Activated CD4-positive, alpha-beta T cell treated with anti-CD3 and anti-CD28 coated beads, Interleukin-2, Interleukin-6, amounts not matched to agents 100 ng/mL and 50 ng/mL, durations not matched to agents 16 hours and 8 hours (primary cell): ENCODE data around the gene NOL9.
"Not testable (repeated sequence)": the region's sequence is repeated elsewhere in the genome, so short reads cannot be mapped to it uniquely, and the experiment has no call there.

Experiments used
- DNase-seq: peaks from one replicate; pipeline ENCODE4 v3.0.0-alpha.2; 2020

NOL9 gene

DNA sequence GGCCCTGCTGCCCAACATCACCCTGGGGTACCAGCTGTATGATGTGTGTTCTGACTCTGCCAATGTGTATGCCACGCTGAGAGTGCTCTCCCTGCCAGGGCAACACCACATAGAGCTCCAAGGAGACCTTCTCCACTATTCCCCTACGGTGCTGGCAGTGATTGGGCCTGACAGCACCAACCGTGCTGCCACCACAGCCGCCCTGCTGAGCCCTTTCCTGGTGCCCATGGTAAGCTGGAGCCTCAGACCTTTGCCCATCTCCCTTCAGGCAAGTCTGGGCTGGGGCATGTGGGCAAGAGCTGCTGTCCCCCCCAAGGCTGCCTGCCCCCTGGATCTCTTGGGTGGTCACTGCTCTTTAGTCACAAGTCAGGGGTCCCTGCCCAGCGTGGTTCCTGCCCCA lies 16.7 kb upstream of the NOL9 start:
- DNase-seq = no peak

DNA sequence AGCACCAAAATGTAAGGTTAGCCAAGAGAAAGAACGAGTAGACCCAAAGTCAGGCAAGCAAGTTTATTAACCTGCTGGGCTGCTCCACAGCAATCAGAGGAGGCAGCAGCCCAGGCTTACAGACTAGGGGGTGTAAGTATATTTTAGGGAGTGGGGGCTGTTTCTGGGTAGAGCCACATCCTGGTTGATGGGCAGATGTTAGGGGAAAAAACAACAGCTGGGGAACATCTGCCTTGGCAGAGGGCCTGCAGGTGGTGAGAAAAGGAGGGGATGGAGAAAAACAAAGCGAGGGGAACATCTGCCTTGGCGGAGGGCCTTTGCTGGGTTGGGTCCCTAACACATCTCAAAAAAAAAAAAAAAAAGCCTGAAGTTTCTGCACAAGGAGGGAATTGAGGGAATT lies 15.8 kb upstream of the NOL9 start:
- no peak for DNase-seq

DNA sequence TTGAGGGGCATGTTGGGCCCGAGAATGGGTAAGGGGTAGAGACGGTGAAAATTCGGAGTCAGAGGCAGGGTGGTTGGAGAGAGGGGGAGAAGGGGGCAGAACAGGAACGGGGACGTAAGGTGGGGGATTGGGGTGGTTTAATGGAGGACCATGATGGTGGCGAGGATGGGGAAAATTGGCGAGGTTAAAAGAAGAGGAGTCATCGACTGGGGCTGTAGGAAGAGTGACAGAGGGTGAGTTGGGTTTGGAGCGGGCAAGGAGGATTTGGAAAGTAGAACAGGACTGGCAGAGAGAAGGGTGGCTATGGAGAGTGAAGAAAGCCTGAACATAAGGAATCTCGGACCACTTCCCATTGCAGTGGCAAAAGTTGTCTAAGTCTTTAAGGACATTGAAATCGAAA lies 14.7 kb upstream of the NOL9 start:
- no peak for DNase-seq

DNA sequence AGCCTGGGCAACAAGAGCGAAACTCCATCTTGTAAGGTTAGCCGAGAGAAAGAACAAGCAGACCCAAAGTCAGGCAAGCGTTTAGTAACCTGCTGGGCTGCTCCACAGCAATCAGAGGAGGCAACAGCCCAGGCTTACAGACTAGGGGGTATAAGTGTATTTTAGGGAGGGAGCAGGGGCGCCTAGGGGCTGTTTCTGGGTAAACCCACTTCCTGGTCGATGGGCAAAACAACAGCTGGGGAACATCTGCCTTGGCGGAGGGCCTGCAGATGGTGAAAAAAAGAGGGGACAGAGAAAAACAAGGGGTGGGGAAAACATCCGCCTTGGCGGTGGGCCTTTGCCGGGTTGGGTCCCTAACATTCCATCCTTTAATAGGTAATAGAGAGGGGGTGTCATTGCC lies 6.0 kb upstream of the NOL9 start:
- no peak for DNase-seq

DNA sequence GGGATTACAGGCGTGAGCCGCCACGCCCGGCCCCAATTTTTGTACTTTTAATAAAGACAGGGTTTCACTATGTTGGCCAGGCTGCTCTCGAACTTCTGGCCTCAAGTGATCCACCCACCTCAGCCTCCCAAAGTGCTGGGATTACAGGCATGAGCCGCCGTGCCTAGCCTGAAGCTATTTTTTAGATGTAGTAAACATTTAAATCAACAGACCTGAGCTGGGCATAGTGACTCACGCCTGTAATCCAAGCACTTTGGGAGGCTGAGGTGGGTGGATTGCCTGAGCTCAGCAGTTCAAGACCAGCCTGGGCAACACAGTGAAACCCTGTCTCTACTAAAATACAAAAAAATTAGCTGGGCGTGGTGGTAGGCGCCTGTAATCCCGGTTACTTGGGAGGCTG lies 4.8 kb upstream of the NOL9 start:
- DNase-seq = not testable (repeated sequence)

DNA sequence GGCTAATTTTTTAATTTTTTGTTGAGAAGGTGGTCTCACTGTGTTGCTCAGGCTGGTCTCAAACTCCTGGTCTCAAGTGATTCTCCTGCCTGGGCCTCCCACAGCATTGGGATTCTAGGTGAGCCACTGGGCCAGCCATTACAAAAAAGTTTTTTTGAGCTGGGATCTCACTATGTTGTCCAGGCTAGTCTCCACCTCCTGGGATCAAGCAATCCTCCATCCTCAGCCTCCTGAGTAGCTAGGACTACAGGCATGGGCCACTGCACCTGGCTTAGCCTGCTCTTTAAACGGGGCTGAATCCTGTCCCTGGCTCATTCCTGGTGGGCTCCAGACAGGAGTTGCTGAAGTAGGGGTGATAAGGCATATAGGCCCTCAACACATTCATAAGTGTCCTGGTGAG lies 3.3 kb upstream of the NOL9 start:
- no peak for DNase-seq

DNA sequence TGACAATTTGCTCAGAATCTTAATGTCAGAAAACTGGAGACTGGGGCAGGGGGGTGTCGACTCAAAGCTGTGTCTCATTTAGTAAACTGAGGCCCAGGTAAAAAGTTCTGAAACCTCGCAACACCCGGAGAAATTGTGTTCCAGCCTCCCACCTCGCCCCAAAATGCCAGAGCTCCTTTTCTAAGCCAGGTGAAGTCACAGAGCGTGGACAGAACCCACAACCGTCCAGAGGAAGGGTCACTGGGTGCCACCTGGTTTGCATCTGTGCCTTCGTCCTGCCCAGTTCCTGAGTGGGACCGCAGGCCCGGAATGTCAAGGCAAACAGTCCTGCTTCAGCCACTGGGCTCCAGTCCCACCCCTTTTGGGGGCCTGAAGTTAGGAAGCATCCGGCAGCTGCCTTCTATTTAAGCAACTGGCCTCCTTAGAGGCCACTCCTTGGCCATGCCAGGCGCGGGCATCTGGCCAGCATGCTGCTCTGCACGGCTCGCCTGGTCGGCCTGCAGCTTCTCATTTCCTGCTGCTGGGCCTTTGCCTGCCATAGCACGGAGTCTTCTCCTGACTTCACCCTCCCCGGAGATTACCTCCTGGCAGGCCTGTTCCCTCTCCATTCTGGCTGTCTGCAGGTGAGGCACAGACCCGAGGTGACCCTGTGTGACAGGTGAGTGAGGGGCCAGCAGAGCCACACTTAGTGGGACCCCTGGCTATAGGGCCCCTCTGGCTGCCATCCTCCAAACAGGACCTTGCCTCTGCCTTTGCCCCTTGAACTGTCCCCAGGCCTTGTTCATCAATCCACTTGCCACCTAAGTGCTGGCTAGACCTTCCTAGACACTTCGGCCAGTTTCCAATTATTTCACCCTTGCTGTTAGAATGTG lies 830 bp upstream of the NOL9 start, which contains the start of gene TAS1R1:
TSS of gene TAS1R1 (plus strand) at position 401 of the 872 bp plus-strand sequence. CDS start at position 468, 67 bp downstream.
- no peak for DNase-seq

DNA sequence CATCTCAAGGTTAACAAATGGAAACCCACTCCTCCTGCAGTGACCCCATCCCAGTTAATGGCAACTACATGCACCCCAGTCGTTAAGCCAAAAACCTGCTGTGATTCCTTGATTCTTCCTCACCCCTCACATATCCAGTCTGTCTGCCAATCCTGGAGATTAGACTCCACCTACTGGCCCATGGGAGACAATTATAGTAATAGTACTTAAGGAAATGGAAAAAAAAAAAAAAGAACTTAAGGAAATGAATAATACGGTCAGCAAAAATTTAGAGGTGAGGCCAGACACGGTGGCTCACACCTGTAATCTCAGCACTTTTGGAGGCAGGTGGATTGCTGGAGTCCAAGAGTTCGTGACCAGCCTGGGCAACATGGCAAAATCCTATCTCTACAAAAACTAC lies 7.0 kb downstream of the NOL9 start:
- DNase-seq = no peak

DNA sequence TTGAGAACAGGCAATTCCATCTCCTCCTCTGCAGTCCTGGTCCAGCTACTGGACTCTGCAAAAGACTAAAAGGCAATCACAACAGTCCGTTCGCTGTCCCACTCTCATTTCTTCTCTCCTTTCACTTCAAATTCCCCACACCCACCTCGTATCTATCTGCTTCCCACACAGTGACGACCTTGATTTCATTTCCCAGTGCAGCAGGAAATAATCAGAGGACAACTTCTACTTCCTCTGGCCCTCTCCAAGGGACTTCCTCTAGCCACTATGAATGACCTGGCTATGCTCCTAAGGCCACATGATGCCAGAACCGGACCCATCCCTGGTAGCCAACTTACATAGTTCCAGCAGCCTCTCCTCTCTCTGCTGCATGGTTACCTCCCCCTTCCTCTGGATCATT lies 8.0 kb downstream of the NOL9 start:
- no peak for DNase-seq

DNA sequence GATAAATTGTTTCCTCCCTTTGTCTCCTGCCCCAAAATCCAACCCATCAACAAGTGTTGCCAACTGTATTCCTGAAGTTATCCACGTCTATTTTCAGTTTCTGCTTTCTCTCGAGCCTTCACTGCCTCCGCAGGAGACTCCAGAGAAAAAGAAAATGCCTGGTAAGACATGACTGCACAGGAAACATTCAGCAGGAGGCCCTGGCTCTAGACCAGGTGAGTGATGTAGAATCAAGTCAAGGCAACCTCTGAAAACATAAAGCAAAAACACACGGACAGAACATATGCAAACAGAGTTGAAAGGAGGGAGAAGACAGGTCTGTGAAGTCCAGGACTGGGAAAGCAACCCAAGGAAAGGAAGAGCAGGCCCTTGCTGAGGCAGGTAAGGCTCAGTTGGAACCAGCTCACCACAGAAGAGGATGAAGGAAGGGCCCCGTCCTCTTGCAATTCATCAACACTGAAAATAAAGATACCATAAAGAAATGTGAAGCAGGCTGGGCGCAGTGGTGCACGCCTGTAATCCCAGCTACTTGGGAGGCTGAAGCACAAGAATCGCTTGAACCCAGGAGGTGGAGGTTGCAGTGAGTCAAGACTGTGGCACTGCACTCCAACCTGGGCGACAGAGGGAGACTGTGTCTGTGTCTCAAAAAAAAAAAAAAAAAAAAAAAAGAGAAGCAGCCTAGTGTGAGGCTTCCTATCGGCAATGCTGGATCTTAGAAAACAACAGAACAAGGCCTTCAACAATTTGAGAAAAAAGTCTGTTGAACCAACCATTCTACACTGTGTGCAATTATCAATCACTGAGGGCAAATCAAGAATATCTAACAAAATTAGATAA lies 8.8 kb downstream of the NOL9 start:
- DNase-seq = no peak

DNA sequence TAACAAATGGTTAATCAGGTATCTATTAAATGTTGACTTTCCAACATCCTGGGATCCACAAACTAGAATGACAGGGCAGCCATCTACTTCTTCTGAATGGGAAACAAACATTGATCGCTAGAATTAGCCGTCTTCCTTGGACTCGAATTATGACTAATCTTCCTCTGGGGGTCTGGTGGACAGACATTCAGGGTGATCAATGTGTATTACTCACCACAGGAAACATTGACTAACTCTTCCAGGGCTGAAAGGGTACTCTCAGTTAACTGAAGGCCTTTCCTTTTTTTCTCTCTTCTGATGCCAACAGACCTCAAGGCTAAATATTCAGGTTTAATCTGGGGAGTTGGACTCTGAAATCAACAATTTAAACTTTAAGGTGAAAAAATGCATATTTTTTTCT lies 9.5 kb downstream of the NOL9 start:
- peak; percentile 51 for DNase-seq

DNA sequence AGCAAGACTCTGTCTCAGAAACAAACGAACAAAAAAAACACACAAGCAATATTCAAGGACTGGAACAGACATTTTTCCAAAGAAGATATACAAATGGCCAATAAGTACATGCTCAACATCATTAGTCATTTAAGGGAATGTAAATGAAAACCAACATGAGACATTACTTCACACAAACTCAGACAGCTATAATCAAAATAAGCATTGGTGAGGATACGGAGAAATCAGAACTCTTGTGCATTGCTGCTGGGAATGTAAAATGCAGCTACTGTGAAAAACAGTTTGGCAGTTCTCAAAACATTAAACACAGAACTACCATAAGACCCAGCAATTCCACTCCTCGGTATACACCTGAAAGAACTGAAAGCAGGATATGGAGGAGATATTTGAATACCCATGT lies 15.4 kb downstream of the NOL9 start:
- no peak for DNase-seq

DNA sequence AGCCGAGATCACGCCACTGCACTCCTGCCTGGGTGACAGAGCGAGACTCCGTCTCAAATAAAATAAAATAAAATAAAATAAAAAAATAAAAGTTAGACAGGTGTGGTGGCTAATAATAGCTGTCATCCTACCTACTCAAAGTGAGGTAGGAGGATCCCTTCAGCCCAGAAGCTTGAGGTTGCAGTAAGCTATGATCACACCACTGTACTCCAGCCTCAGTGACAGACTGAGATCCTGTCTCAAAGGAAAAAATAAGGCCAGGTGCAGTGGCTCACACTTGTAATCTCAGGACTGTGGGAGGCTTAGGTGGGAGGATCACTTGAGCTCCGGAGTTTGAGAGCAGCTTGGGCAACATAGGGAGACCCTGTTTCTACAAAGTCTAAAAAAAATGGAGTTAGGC lies 18.0 kb downstream of the NOL9 start:
- DNase-seq = no peak

DNA sequence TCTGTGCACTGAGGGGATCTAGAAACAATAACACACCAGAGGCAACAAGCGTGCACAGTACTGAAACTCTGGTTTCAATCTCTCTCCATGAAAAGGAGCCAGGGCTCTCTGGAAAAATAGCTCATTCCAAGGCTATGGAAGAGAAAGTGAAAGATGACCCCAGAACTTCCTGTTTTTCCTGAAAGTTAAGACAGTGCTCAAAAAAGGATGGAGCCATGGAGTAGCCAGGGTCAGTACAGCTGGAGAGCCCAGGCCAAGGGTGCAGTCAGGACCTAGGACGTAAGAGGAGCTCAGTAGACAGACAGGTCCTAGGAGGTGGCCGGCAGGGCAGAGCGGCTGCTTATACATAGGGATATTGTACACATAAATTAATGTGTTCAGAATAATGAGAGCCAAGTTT lies 19.1 kb downstream of the NOL9 start:
- DNase-seq = no peak

DNA sequence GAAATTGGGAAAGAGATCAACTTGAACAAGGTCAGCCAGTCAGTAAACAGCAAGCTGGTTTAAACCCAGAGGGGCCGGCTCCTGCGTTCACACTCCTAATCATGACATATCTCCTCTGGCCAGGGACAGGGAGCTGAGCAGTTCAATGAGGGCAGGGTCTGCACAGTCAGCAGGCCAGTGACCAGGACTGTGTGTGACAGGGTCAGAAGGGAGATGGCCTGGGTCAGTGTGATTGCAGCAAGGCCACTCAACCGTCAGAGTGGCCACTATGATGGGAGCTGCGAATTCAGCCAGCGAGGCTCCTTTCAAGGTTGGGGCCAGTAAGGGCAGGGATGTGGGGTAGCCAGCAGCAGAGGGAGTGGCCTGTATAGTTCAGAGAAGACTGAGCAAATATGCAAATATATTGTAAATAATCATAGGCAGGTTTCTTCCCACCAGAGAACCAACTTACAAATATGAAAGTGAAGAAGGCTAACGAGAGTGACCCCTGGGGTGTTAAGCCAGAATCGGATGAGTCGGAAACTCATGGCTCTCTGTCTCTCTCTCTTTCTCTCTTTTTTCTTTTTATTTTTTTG lies 20.0 kb downstream of the NOL9 start:
- no peak for DNase-seq

DNA sequence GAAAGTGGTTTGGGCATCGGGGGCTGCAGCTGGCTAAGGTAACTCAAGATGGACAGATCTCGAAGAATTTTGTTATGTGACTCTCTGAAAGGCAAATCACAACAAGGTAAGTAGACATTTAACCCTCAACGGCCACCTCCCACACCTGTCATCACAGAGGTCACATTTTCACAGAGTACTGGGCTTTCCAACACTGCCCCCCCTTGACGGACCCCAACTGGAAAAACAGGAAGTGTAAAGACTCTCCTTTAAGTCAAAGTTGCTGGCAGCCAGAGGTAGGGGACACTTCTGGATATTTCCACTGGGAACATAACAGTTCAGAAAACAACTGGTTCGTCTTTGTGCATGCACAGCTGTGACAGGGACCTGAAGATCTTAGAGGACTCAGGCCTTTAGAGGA lies 22.3 kb downstream of the NOL9 start:
- DNase-seq = no peak

DNA sequence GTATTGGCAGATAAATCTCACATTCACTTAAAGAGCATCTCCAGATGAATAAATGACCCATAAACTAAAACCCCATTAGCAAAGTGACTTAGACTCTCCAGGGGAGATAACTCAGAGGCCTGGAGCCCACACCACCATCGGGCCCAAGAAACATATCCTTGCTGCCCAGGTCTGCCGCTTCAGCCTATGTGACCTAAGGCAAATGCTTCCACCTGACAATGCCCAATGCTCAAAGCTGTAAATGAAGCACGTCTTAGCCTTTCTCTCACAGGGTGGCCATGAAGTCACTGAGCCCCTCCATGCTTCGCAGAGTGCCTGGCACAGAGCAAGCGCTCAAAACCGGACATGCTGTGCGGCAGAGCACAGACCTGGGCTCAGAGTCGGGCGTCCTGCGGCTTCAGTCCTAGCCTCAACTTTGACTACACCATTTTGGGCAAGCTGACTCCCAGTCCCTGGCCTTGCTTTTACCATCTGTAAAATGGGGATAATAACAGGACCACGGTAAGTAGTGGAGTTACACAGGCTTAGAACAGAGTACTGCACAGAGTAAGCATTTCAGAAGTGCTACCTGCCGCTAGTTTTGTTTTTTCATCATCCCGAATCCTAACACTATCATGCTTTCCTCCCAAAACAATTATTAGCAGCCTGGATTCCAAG lies 23.7 kb downstream of the NOL9 start:
- no peak for DNase-seq

DNA sequence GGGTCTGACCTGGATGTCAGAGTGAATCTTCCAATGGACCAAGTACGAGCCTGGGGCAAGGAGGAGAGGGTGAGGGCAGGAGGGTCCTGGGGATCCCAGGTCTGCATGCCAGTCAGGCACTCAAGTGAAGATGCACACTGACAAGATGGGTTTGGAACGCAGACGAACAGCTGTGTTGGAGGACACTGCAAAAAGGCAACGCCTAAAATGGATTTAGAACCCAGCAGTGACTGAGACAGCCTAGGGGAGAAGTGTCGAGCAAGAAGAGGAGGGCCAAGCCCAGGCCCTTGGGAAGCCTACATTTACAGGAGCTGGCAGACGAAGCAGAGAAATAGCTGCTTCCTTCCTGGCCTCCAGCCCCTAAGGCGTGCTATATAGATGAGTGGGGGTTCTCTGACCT lies 25.8 kb downstream of the NOL9 start:
- DNase-seq = no peak

DNA sequence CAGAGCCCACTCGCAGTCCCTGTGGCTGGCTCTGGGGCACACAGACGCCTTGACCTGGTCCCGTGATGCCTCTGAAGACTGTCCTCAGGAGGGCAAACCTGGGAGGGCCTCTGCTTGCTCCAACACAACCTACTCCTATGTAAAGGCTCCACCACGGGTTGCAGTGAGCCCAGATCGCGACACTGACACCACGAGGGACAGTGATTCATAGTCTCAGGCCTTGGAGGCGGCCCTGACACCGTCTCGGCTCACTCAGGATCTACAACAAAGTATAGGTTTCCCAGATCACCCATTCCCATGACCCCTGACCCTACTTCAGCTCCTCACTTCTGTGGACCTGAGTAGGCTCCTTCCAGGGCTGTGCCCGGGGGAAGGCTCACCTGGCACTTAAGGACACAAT lies 28.0 kb downstream of the NOL9 start:
- no peak for DNase-seq

DNA sequence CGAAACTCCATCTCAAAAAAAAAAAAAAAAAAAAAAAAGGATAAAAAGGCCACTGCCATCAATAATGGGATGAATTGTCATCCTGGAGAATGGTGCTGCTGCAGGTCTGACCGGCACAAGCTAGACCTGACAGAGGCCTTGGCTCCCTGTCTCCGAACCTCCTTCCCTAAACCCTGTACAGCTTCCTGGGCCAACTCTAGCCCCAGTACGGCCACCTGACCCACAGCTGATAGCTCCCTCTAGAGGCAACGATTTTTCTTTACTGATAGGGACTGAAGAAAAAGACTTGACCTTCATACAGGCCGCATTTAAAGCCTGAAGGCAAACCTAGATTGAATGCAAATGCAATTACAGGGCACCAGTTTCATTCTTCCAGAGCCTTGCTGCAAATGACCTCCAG lies 30.7 kb downstream of the NOL9 start:
- DNase-seq = no peak

DNA sequence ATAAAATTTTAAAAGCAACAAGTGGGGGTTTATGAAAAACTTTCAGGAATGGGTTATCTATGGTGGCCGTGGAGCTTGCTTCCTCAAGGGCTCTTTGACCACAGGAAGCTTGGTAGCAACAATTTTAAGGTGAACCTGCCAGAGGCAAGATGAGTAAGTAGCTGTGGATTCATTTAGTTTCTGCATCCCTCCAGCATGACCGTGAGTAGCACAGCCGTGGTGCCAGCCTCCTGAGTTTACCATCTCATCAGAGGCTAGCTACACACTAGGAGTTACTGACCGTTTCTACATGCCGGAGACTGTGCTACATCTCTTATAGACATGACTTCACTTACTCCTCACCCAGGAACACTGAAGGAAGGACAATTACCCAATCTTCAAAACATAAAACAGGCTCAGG lies 32.8 kb downstream of the NOL9 start:
- DNase-seq = no peak

DNA sequence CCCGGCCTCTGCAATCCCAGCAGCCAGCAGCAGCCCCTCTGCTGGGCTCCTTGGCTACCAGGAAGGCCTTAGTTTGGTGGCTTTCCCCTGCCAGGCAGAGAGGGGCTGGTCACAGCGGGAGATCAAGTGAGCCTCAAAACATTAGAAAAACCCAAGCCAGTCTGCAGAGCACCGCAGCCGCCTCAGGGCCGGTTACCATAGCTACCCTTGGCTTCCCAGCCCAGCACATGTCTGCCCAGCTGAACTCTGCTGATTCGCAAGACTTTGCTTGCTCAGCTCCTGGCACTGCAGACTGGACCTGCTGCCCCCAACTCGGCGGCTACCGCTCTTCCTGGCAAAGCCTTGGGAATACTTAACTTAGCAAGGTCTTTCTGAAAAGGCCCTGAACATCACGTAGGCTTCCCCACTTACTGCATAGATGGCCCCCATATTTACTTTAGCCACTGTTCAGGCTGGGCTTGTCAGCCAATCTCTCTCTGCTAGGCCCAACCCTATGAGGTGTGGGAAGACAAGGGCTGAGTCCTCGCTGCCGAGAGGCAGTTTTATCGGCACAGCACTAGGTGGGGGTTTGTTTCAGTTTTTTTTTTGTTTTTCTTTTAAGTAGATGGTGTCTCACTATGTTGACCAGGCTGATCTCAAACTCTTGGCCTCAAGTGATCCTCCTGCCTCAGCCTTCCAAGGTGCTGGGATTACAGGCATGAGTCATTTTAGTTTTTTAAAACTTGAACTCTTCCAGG lies 34.2 kb downstream of the NOL9 start:
- no peak for DNase-seq

DNA sequence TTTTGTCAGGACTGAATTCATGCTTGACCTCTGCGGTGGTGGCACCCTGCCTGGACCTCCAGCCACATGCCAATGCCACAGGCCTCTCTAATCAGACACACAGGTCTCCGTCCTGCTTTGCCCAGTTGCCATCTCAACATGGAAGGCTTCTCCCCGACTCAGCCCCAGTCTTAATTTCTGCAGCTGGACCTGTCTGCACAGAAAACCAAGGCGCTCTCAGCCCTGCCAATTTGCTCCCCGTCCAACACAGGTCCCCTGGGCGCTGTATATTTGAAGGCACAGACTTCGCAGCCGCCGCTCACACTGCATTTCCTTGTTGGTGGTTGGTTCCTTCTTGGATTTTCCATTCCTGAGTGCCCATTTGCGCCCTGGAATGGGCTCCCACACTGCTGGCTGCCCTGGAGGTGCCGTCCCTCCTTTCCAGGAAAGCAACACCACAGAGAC lies 34.8 kb downstream of the NOL9 start:
- DNase-seq = no peak
